D721Med (cell line): ENCODE results near the gene NRG3.

Source experiments
- DNase-seq: peaks from one replicate; pipeline ENCODE4 v3.0.0; 2011; ENCODE audit warnings: low spot score; ENCODE audit not compliant: insufficient read length
- FAIRE-seq: peaks from 2 replicates; lab custom pipeline; 2011; peaks lifted over from hg19 to GRCh38; lab: Jason Lieb, UNC
- TF ChIP-seq, protein P1 (sequence below): IDR thresholded peaks from 2 replicates; pipeline ENCODE4 v1.5.1; 2012; ENCODE audit warnings: mild to moderate bottlenecking, control low read depth; ENCODE audit not compliant: insufficient read depth; ENCODE audit errors: missing control alignments

NRG3 gene

DNA sequence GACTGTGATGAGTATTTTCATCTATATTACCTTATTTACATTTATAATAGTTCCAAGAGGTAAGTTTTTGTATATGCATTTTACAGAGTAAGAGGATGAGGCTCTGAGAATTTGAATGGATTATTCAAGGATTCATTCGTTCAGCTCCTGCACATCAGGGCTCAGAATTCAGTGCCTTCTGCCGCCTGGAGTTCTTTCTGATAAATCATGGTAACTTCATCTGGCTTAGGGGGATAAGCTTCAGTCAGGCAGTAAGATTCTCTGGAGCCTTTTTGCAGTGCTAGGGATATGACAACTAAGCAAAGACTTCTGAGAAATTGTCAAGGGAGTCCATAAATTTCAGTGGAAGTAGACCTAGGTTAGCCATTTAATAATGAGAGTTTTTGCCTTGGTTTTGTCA is 668.6 kb downstream of the NRG3 start:
- DNase-seq, result peak; percentile 46
- FAIRE-seq, result peak; percentile 71
- TF ChIP-seq, protein P1, sequence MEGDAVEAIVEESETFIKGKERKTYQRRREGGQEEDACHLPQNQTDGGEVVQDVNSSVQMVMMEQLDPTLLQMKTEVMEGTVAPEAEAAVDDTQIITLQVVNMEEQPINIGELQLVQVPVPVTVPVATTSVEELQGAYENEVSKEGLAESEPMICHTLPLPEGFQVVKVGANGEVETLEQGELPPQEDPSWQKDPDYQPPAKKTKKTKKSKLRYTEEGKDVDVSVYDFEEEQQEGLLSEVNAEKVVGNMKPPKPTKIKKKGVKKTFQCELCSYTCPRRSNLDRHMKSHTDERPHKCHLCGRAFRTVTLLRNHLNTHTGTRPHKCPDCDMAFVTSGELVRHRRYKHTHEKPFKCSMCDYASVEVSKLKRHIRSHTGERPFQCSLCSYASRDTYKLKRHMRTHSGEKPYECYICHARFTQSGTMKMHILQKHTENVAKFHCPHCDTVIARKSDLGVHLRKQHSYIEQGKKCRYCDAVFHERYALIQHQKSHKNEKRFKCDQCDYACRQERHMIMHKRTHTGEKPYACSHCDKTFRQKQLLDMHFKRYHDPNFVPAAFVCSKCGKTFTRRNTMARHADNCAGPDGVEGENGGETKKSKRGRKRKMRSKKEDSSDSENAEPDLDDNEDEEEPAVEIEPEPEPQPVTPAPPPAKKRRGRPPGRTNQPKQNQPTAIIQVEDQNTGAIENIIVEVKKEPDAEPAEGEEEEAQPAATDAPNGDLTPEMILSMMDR, result no peak

DNA sequence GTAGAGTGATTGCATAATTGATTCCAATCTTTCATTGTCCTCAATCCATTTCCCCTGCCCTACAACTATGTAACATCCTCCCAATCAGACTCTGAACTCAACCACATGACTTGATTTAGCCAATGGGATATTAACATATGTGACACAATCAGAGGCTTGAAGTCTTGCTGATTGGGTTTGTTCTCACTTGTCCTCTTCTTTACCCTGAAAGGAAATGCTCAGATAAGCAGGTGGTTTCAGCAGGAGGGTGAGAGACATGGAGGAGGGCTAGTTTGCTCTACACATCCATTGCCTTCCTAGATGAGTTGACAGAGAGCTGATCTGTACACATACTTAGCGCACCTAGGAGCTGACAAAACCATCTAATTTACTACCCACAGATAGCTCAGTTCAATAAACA is 669.4 kb downstream of the NRG3 start:
- FAIRE-seq (peak; percentile 35), DNase-seq (no peak)
- TF ChIP-seq, protein P1, result no peak

DNA sequence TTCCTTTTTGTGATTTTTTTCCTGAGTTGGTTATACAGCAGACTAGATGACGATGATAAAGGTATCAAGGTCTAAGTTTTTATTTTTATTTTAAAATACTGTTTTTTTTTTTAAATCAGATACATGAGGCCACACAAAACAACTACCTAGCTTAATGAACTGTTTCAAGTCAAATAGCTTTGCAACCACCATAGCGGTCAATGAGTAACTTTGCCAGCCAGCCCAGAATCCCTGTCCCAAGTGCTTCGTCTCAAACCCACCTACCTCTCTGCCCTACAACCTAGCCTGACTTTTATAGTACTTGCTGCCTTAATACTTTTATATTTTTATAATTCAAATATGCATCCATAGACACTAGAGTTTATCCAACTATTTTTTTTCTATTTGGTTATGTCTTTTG is 676.5 kb downstream of the NRG3 start:
- FAIRE-seq (no peak), DNase-seq (no peak)
- TF ChIP-seq, protein P1, result no peak

DNA sequence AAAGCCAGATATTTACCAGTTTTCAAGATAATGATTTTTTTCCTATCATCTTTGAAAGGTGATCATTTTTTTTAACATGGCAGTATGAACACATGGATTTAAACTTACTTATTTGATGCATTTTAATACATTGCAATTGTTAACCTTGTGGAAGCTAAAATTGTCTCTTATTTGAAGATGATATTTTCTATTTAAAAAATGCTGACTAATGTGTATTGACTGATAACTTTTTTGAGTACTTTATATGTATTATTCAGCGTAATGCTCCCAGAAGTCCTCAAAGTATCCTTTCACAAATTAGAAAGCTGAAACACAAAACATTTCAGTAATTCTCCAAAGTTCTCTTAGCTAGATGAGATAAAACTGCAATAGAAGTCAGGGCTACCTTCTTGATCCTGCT is 677.3 kb downstream of the NRG3 start:
- TF ChIP-seq, protein P1, result no peak
- FAIRE-seq (no peak), DNase-seq (no peak)

DNA sequence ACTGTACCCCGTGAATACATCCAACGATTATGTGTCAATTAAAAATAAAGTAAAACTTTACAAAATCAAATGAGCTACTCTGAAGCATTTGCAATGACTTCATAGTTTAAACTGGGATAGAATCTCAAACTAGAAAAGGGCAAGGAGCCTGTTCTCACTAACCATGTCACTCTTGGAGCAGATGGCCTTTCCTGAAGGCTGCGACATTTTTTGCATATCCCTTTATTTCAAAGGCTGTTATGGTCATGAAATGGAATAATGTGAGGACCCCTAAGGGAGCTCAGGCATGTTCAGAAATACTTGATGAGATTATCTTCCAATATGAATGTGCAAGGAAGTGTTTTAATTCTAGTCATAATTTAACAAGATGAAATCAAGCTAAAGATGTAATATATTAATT is 679.4 kb downstream of the NRG3 start:
- TF ChIP-seq, protein P1, result no peak
- DNase-seq, result no peak
- FAIRE-seq, result no peak

DNA sequence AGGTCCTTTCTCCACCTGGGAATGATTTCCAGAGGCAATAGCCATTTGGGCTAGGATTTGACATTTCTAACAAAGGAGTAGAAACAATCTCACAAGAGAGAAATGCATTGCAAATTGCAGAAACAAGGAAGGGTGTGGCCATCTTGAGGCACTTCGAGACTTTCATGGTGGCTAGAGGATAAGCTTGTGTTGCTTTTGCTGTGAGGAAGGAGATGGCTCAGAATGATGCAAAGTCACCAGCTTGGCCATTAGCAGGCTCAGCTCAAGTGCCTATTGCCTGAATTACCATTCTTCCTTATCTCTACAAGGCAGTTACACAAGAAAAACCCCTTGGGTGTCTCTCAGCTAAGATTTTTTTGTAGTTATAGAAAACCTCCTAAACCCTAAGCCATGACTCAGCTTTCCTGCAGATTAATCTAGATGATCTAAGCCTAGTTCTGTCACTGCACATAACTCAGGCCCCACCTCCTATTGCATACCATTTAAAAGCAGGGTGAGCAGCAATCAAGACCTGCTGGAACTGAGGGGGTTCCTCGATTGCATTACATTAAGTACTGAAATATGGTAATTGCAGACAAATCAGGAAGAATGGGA is 683.1 kb downstream of the NRG3 start:
- DNase-seq, result no peak
- TF ChIP-seq, protein P1, result no peak
- no peak for FAIRE-seq

DNA sequence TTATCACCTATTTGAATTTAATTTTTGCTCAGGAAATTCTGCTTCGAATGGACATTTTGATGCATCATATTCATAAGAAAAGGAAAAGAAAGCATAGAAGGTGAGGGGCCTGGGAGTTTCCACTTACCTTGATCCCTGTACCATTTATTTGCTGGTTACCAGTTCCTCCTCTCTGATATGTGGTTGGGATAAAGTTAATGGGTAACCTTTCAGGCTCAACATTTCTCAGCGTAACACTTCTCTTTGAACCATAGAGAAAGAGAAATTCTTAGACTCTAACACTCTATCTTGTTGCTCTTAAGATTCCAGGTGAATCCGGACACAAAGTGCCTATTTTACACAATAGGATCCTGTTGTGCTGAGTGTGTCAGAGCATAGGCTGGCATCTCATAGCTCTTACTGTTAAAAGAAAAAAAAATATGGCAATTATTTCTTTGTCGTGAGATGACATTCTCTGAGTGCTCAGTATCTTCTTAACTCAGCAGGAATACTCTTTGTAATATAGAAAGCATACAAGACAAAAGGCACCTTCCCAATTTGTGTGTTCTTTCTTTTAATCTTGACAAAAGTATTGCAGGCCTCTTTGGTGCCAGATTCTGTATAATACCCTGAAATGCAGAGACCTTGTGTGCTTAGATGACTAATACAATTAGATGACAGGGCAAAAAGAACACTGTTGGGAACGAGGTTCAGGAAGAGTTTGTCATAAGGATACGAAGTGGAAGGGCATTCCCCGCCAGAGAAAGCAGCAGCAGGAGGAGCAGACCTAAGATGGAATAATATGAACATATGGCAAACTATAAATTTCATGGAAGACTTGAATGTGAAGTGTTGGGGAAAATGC is 689.6 kb downstream of the NRG3 start:
- DNase-seq, result no peak
- TF ChIP-seq, protein P1, result no peak
- FAIRE-seq, result no peak
